ENCODE results near the gene ENOSF1. TPM values are rescaled to one million over a fixed set of nuclear protein-coding genes. Genes with fewer than 3 reads are reported as not detected.
A peak's percentile ranks its signal among the peaks of the same experiment; 100 is the strongest.
"Not testable (repeated sequence)": the region's sequence is repeated elsewhere in the genome, so short reads cannot be mapped to it uniquely, and the experiment has no call there.

The ENOSF1 gene
- total RNA-seq, 2 experiments from 2014 or later = 37.8 to 40.1 TPM

- no peak for DNase-seq
- Histone ChIP-seq H3K4me1 (ENCODE audit: insufficient read depth, low read length) (peaks cover 16% of the 10 kb centered on the region), H3K27ac (ENCODE audit: low read depth in 1 of 2, low read length in 2 of 2) (no peak overlapping the region), H3K9me3 (ENCODE audit: control insufficient read depth in 1 of 2, insufficient read depth in 1 of 2, low read length in 2 of 2) (no peaks in the 10 kb centered on the region), H3K36me3 (ENCODE audit: insufficient read depth, low read length) (peaks cover 51% of the 10 kb centered on the region), H3K27me3 (ENCODE audit: control insufficient read depth in 1 of 2, insufficient read depth in 2 of 2, low read length in 2 of 2) (no peaks in the 10 kb centered on the region), H3K4me3 (ENCODE audit: low read length) (no peak overlapping the region)
- Mint-ChIP-seq H3K36me3 (ENCODE audit: low read depth) (peaks cover 57% of the 10 kb centered on the region), H3K4me1 (ENCODE audit: low read depth) (peaks cover 11% of the 10 kb centered on the region), H3K9me3 (no peaks in the 10 kb centered on the region), H3K27ac (no peak overlapping the region), H3K27me3 (no peaks in the 10 kb centered on the region), H3K4me3 (no peak overlapping the region)
- ChIA-PET CTCF (no interaction called here), POLR2A (interaction anchor here (1.7 kb wide), 2 partner anchors 10 to 130 kb away, joined by 4 to 5 read pairs; no protein-coding TSS in a partner anchor)
- no peak for ATAC-seq (ENCODE audit: poor library complexity)
- intact Hi-C loops (cut with DNase I, micrococcal nuclease) = loop anchor here in 1 of 2 experiments (1.0 kb wide), 1 partner anchor 130 kb away; no protein-coding TSS in a partner anchor
- TF ChIP-seq, protein P1, sequence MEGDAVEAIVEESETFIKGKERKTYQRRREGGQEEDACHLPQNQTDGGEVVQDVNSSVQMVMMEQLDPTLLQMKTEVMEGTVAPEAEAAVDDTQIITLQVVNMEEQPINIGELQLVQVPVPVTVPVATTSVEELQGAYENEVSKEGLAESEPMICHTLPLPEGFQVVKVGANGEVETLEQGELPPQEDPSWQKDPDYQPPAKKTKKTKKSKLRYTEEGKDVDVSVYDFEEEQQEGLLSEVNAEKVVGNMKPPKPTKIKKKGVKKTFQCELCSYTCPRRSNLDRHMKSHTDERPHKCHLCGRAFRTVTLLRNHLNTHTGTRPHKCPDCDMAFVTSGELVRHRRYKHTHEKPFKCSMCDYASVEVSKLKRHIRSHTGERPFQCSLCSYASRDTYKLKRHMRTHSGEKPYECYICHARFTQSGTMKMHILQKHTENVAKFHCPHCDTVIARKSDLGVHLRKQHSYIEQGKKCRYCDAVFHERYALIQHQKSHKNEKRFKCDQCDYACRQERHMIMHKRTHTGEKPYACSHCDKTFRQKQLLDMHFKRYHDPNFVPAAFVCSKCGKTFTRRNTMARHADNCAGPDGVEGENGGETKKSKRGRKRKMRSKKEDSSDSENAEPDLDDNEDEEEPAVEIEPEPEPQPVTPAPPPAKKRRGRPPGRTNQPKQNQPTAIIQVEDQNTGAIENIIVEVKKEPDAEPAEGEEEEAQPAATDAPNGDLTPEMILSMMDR (IDR thresholded peaks at IDR 0.05) = no peak
Measured at GRCh38 chr18:682833-683232, 29.6 kb downstream of the ENOSF1 start.

DNA sequence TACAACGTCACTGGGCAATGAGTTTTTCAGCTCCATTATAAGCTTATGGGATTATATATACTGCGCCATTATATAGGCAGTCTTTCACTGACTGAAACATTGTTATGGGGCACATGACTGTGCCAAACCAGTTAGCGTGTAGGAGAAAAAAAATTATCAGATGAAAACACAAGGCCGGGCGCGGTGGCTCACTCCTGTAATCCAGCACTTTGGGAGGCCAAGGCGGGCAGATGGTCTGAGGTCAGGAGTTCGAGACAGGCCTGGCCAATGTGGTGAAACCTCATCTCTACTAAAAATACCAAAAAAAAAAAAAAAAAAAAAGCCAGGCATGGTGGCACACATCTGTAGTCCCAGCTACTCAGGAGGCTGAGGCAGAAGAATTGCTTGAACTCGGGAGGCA lies 30.0 kb downstream of the ENOSF1 start:
- H3K27ac Mint-ChIP-seq = peak overlapping the region; percentile 80
- H3K4me3 Mint-ChIP-seq; ATAC-seq (ENCODE audit: poor library complexity); H3K27me3 Mint-ChIP-seq; CTCF ChIA-PET; H3K27me3 ChIP-seq (ENCODE audit: control insufficient read depth in 1 of 2, insufficient read depth in 2 of 2, low read length in 2 of 2); H3K4me3 ChIP-seq (ENCODE audit: low read length); H3K9me3 ChIP-seq (ENCODE audit: control insufficient read depth in 1 of 2, insufficient read depth in 1 of 2, low read length in 2 of 2); H3K9me3 Mint-ChIP-seq; H3K27ac ChIP-seq (ENCODE audit: low read depth in 1 of 2, low read length in 2 of 2); DNase-seq: not testable (repeated sequence)
- POLR2A ChIA-PET = interaction anchor here (0.9 to 1.7 kb wide), 3 partner anchors 10 to 131 kb away, joined by 3 to 5 read pairs (median 4); no protein-coding TSS in a partner anchor
- peaks cover 51% of the 10 kb centered on the region for H3K36me3 ChIP-seq (ENCODE audit: insufficient read depth, low read length)
- intact Hi-C loops (cut with DNase I, micrococcal nuclease) = loop anchor here in 1 of 2 experiments (1.0 kb wide), 1 partner anchor 131 kb away; no protein-coding TSS in a partner anchor
- H3K4me1 ChIP-seq (ENCODE audit: insufficient read depth, low read length) = peaks cover 16% of the 10 kb centered on the region
- peaks cover 11% of the 10 kb centered on the region for H3K4me1 Mint-ChIP-seq (ENCODE audit: low read depth)
- peaks cover 56% of the 10 kb centered on the region for H3K36me3 Mint-ChIP-seq (ENCODE audit: low read depth)

DNA sequence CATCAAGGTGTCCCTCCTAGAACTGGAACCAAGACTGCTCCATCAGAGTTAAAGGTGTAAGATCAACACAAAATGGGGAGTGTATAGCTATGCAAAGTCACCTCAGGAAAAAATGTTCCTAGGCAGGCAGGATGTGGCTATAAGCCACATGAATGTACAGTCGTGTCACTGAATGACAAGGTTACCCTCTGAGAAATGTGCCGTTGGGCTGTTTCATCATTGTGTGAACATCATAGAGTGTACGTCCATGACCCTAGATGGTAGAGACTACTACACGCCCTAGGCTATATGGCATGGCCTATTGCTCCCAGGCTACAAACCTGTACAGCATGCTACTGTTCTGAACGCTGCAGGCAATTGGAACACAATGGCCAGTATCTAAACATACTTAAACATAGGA lies 30.4 kb downstream of the ENOSF1 start:
- Mint-ChIP-seq H3K36me3 (ENCODE audit: low read depth) (peaks cover 55% of the 10 kb centered on the region), H3K27ac (peak overlapping the region; percentile 80), H3K4me1 (ENCODE audit: low read depth) (peaks cover 11% of the 10 kb centered on the region), H3K27me3 (no peaks in the 10 kb centered on the region), H3K4me3 (peak overlapping the region; percentile 30), H3K9me3 (no peaks in the 10 kb centered on the region)
- POLR2A ChIA-PET = interaction anchor here (0.9 to 1.7 kb wide), 2 partner anchors 23 to 131 kb away, joined by 3 to 4 read pairs; no protein-coding TSS in a partner anchor
- peaks cover 50% of the 10 kb centered on the region for H3K36me3 ChIP-seq (ENCODE audit: insufficient read depth, low read length)
- CTCF ChIA-PET = no interaction called here
- peaks cover 16% of the 10 kb centered on the region for H3K4me1 ChIP-seq (ENCODE audit: insufficient read depth, low read length)
- H3K27ac ChIP-seq (ENCODE audit: low read depth in 1 of 2, low read length in 2 of 2) = no peak overlapping the region
- TF ChIP-seq, protein P1 (IDR thresholded peaks at IDR 0.05) = no peak
- no peaks in the 10 kb centered on the region for H3K27me3 ChIP-seq (ENCODE audit: control insufficient read depth in 1 of 2, insufficient read depth in 2 of 2, low read length in 2 of 2)
- DNase-seq = peak in 8 of 14 experiments; percentile 5 to 79 (median 26)
- peak; percentile 98 for ATAC-seq (ENCODE audit: poor library complexity)
- intact Hi-C loops (cut with DNase I, micrococcal nuclease) = loop anchor here in 1 of 2 experiments (1.0 kb wide), 1 partner anchor 131 kb away; no protein-coding TSS in a partner anchor
- H3K9me3 ChIP-seq (ENCODE audit: control insufficient read depth in 1 of 2, insufficient read depth in 1 of 2, low read length in 2 of 2) = no peaks in the 10 kb centered on the region
- H3K4me3 ChIP-seq (ENCODE audit: low read length) = no peak overlapping the region

DNA sequence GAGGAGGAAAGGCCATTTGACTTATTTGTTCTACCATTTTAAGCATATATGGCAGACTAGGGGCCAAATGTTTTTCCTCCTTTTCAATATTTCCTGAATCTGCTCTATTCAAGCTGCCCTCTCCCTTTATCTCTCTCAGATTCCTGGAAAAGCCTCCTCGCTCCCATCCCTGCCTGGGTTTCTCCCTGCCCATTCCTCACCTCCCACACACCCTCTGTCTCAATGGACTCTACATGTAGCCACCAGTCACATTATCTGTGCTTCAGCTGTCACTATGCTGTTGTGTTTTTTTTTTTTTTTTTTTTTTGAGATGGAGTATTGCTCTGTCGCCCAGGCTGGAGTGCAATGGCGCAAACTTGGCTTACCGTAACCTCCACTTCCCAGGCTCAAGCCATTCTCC lies 32.0 kb downstream of the ENOSF1 start:
- TF ChIP-seq, protein P1 (IDR thresholded peaks at IDR 0.05) = no peak
- Mint-ChIP-seq H3K9me3 (no peaks in the 10 kb centered on the region), H3K4me1 (ENCODE audit: low read depth) (peaks cover 11% of the 10 kb centered on the region), H3K27me3 (no peaks in the 10 kb centered on the region), H3K27ac (no peak overlapping the region), H3K4me3 (no peak overlapping the region), H3K36me3 (ENCODE audit: low read depth) (peaks cover 58% of the 10 kb centered on the region)
- CTCF ChIA-PET = no interaction called here
- DNase-seq (no peak), ATAC-seq (ENCODE audit: poor library complexity) (no peak)
- Histone ChIP-seq H3K4me3 (ENCODE audit: low read length) (no peak overlapping the region), H3K27ac (ENCODE audit: low read depth in 1 of 2, low read length in 2 of 2) (no peak overlapping the region), H3K27me3 (ENCODE audit: control insufficient read depth in 1 of 2, insufficient read depth in 2 of 2, low read length in 2 of 2) (no peaks in the 10 kb centered on the region), H3K4me1 (ENCODE audit: insufficient read depth, low read length) (peaks cover 16% of the 10 kb centered on the region), H3K9me3 (ENCODE audit: control insufficient read depth in 1 of 2, insufficient read depth in 1 of 2, low read length in 2 of 2) (no peaks in the 10 kb centered on the region), H3K36me3 (ENCODE audit: insufficient read depth, low read length) (peaks cover 59% of the 10 kb centered on the region)
- intact Hi-C loops (cut with DNase I, micrococcal nuclease) = no loop called here
- POLR2A ChIA-PET = no interaction called here
